K562 (cell line): ENCODE results near the gene WARS2. TPM values are rescaled to one million over a fixed set of nuclear protein-coding genes. Genes with fewer than 3 reads are reported as not detected.

Experiments used
- ATAC-seq: fragments of 200-7000 bp; cut with Tn5 transposase; 3 replicates; pipeline ENCODE4 v1.9.1; 2020; ENCODE audit warnings: moderate library complexity
- BruUV-seq: library from RNA; stranded (reverse); fragments of 400-500 nt; replicated peaks from 2 replicates; lab custom pipeline; 2021; lab: Mats Ljungman, UMichigan
- CTCF ChIA-PET: fragments of 300-600 bp; formaldehyde crosslinking; extraction: SDS; loops from one replicate; lab custom pipeline; 2021; ENCODE audit warnings: low intra/inter-chr PET ratio; lab: Yijun Ruan, JAX
- POLR2A ChIA-PET: fragments of 300-600, 350-650 bp; sonication (Branson Sonifier 250); formaldehyde crosslinking; extraction: SDS; loops from one replicate; lab custom pipeline; 2021; ENCODE audit warnings: antibody characterized with exemption, inconsistent platforms; lab: Yijun Ruan, JAX
- DNase-seq, 4 experiments: peaks; one replicate each; pipeline versions ENCODE4 v3.0.0 to v3.0.0-alpha.2; 2011 to 2018; ENCODE audit warnings: low spot score in 3 of 4, mixed read lengths in 3 of 4; ENCODE audit errors: extremely low read depth in 1 of 4
- FAIRE-seq: peaks from 2 replicates; lab custom pipeline; 2011; peaks lifted over from hg19 to GRCh38; lab: Jason Lieb, UNC
- H2AFZ ChIP-seq: 2 replicates; pipeline ENCODE4 v1.6.0; 2011; ENCODE audit warnings: low read depth, low read length, control low read depth, inconsistent platforms
- H3K27ac ChIP-seq: fragments of 200-600 bp; 3 replicates; pipeline ENCODE4 v1.8.0; 2011; ENCODE audit warnings: low read depth, mild to moderate bottlenecking, control low read depth, inconsistent platforms, low read length, moderate library complexity, mixed read lengths; ENCODE audit errors: extremely low read depth
- H3K27me3 ChIP-seq, 2 experiments: fragments of 300-600 bp in 1 of 2; 2 replicates in 1 of 2; 3 replicates in 1 of 2; pipeline versions ENCODE4 v1.6.0 to v1.8.0; 2011; ENCODE audit warnings: inconsistent platforms in 2 of 2, low read length in 2 of 2, mild to moderate bottlenecking in 1 of 2, mixed read lengths in 1 of 2, moderate library complexity in 1 of 2; ENCODE audit not compliant: control insufficient read depth in 2 of 2, insufficient read depth in 2 of 2
- H3K36me3 ChIP-seq: fragments of 300-600 bp; 3 replicates; pipeline ENCODE4 v1.8.0; 2011; ENCODE audit warnings: mild to moderate bottlenecking, low read length, inconsistent platforms; ENCODE audit not compliant: control insufficient read depth, insufficient read depth
- H3K4me1 ChIP-seq, 2 experiments: fragments of 200-600 bp in 1 of 2; replicated peaks in 1 of 2; 2 replicates in 1 of 2; 3 replicates in 1 of 2; pipeline versions ENCODE4 v1.5.1 to v1.8.0; 2011; ENCODE audit warnings: inconsistent platforms in 2 of 2, low read length in 2 of 2, mild to moderate bottlenecking in 1 of 2, mixed read lengths in 1 of 2, moderate library complexity in 1 of 2; ENCODE audit not compliant: control insufficient read depth in 2 of 2, insufficient read depth in 2 of 2
- H3K4me2 ChIP-seq: 2 replicates; pipeline ENCODE4 v1.6.1; 2011; ENCODE audit warnings: low read length, control low read depth, inconsistent platforms, mixed read lengths; ENCODE audit not compliant: insufficient read depth
- H3K4me3 ChIP-seq: fragments of 200-600 bp; sonication (generic), shearing (Covaris generic); 2 replicates; pipeline ENCODE4 v1.5.1; 2016; ENCODE audit warnings: control low read depth, inconsistent platforms
- H3K79me2 ChIP-seq: fragments of 200-600 bp; 3 replicates; pipeline ENCODE4 v1.8.0; 2011; ENCODE audit warnings: low read length, inconsistent platforms; ENCODE audit not compliant: control insufficient read depth, insufficient read depth
- H3K9ac ChIP-seq, 2 experiments: 2 replicates each; pipeline versions ENCODE4 v1.6.0 to v1.6.1; 2011; ENCODE audit warnings: low read depth in 2 of 2, low read length in 2 of 2, control low read depth in 1 of 2, inconsistent platforms in 1 of 2, mild to moderate bottlenecking in 1 of 2, mixed read lengths in 1 of 2; ENCODE audit not compliant: insufficient read depth in 1 of 2
- H3K9me1 ChIP-seq: one replicate; pipeline ENCODE4 v1.6.0; 2011; ENCODE audit warnings: inconsistent platforms, mild to moderate bottlenecking, low read length, moderate library complexity; ENCODE audit not compliant: control insufficient read depth, insufficient read depth
- H3K9me3 ChIP-seq: replicated peaks from 2 replicates; pipeline ENCODE4 v1.5.1; 2011; ENCODE audit warnings: low read depth, low read length, inconsistent platforms; ENCODE audit not compliant: control insufficient read depth, insufficient read depth
- H4K20me1 ChIP-seq: replicated peaks from 2 replicates; pipeline ENCODE4 v1.6.1; 2011; ENCODE audit warnings: low read length, inconsistent platforms, mixed read lengths; ENCODE audit not compliant: control insufficient read depth, insufficient read depth
- PURB ChIP-seq: sonication (generic); formaldehyde crosslinking; IDR thresholded peaks from 2 replicates; pipeline ENCODE4 v1.9.0; 2021; ENCODE audit warnings: low read depth, mild to moderate bottlenecking, missing genetic modification reagents
- SMAD3 ChIP-seq: fragments of 450-650 bp; formaldehyde crosslinking; conservative IDR thresholded peaks from 2 replicates; pipeline ENCODE4 v1.4.0; 2020; ENCODE audit warnings: mild to moderate bottlenecking
- TRIM24 ChIP-seq, 2 experiments: fragments of 450-650 bp; IDR thresholded peaks; 2 replicates each; pipeline ENCODE4 v1.6.1; 2016
- ZNF76 ChIP-seq: fragments of 250-450 bp; sonication (Bioruptor Pico); IDR thresholded peaks from 2 replicates; pipeline ENCODE4 v1.4.0; 2020; ENCODE audit warnings: mild to moderate bottlenecking, moderate library complexity, borderline replicate concordance
- WGBS: fragments of 100-300 bp; shearing (Covaris generic); methylation state at CpG from one replicate; pipeline ENCODE4 v1.1.6; 2016; ENCODE audit warnings: low coverage, mixed read lengths; ENCODE audit not compliant: insufficient coverage; ENCODE audit errors: missing lambda C conversion rate; 5-methylcytosine and 5-hydroxymethylcytosine counted together
- in situ Hi-C: fragments of 300-500 bp; cut with MboI; formaldehyde crosslinking; loops from 4 replicates; pipeline ENCODE4 v1.15.0; 2018; ENCODE audit warnings: inconsistent platforms, mixed read lengths
- intact Hi-C: fragments of 100-400 bp; cut with micrococcal nuclease; formaldehyde crosslinking; loops from 2 replicates; pipeline ENCODE4 v1.14.2; 2022
- polyA plus RNA-seq, 8 experiments: library from polyadenylated mRNA; depleted of rRNA in 4 of 8; stranded (reverse) in 5 of 8; unstranded in 3 of 8; fragments of >200 nt; fragmentation: Nextera tagmentation in 2 of 8; fragmentation: Illumina TruSeq in 1 of 8; extraction: Ambion mirVana in 2 of 8; extraction: Trizol in 1 of 8; gene quantifications; 2 replicates each; pipeline versions ENCODE4 v1.2.1 to v1.2.3, GENCODE V29; 2011 to 2014; ENCODE audit warnings: inconsistent platforms in 1 of 8, missing spikeins in 1 of 8
- total RNA-seq, 7 experiments: library from RNA; depleted of rRNA in 6 of 7; stranded (reverse); fragments of >200 nt in 6 of 7; fragmentation: Illumina TruSeq in 2 of 7; extraction: Trizol in 2 of 7; gene quantifications; 2 replicates each; pipeline versions ENCODE4 v1.2.1 to v1.2.3, GENCODE V29; 2011 to 2021; ENCODE audit warnings: low replicate concordance in 1 of 7
- TF ChIP-seq, protein P1 (sequence below): fragments of 250-450 bp; sonication (Bioruptor Pico); IDR thresholded peaks from 2 replicates; pipeline ENCODE4 v1.8.0; 2021; ENCODE audit warnings: moderate library complexity, mild to moderate bottlenecking, inconsistent platforms

The WARS2 gene
- total and polyA plus RNA-seq, 9 of the 15 experiments (the other 6 are each of a cell fraction or from before 2014, with no cell fraction given) = 5.7 to 18.0 (median 16.9) TPM

DNA sequence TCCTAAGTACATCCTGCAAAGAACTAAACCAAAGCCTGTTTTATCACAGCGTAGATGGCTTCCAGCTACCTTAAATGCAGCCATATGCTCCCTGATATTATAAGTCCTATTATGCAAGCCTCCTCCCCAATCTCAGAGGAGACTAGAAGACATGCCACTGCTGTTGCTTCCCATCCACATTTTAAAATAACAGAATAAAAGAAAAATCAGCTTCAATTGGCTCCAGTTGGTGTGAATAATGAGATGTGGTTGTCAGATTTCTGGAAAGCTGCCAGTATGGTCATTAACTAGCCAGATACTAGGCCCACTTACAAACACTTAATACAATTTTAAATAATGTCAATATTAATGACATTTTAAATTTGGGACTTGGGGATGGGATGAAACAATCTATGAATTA lies 25.7 kb downstream of the WARS2 start:
- no peaks in the 10 kb centered on the region for H3K36me3 ChIP-seq
- BruUV-seq = no TSS peak
- intact Hi-C loops = no loop called here
- TF ChIP-seq, protein P1, sequence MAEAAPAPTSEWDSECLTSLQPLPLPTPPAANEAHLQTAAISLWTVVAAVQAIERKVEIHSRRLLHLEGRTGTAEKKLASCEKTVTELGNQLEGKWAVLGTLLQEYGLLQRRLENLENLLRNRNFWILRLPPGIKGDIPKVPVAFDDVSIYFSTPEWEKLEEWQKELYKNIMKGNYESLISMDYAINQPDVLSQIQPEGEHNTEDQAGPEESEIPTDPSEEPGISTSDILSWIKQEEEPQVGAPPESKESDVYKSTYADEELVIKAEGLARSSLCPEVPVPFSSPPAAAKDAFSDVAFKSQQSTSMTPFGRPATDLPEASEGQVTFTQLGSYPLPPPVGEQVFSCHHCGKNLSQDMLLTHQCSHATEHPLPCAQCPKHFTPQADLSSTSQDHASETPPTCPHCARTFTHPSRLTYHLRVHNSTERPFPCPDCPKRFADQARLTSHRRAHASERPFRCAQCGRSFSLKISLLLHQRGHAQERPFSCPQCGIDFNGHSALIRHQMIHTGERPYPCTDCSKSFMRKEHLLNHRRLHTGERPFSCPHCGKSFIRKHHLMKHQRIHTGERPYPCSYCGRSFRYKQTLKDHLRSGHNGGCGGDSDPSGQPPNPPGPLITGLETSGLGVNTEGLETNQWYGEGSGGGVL (CRISPR knock-in tag) = no peak
- TF ChIP-seq PURB (CRISPR knock-in tag) (no peak), TRIM24 (IDR thresholded peaks at IDR 0.05) (no peak), SMAD3 (CRISPR knock-in tag) (no peak), ZNF76 (no peak)
- TF ChIP-seq, all 486 proteins: peak for 0
- in situ Hi-C loops = no loop called here
- Histone ChIP-seq H3K27me3 (no peaks in the 10 kb centered on the region), H4K20me1 (no peaks in the 10 kb centered on the region), H3K9me3 (no peaks in the 10 kb centered on the region), H3K27ac (no peak overlapping the region), H3K9me1 (no peaks in the 10 kb centered on the region), H3K4me3 (no peak overlapping the region), H2AFZ (no peak overlapping the region), H3K4me1 (no peaks in the 10 kb centered on the region), H3K79me2 (no peaks in the 10 kb centered on the region), H3K4me2 (no peak overlapping the region), H3K9ac (no peak overlapping the region)
- CTCF ChIA-PET = no interaction called here
- POLR2A ChIA-PET = no interaction called here
- DNase-seq (no peak), ATAC-seq (no peak), FAIRE-seq (no peak)
- WGBS = 28% methylated on average over 1 of the region's 1 CpG
